ENCODE results near the gene CACNA1F. TPM values are rescaled to one million over a fixed set of nuclear protein-coding genes. Genes with fewer than 3 reads are reported as not detected.

Gene CACNA1F
- total and polyA plus RNA-seq, 2 experiments from 2014 or later = 0.02 to 0.45 TPM

GRCh38 chrX:49157194-49157593 is 75.9 kb downstream of the CACNA1F start:
- TF ChIP-seq CTCF (IDR thresholded peaks at IDR 0.05; ENCODE audit: low read depth, low read length) = no peak
- Histone ChIP-seq H3K27ac (no peak overlapping the region), H3K4me1 (ENCODE audit: low read depth) (no peaks in the 10 kb centered on the region), H3K9me3 (ENCODE audit: low read depth) (no peaks in the 10 kb centered on the region), H3K27me3 (no peaks in the 10 kb centered on the region), H3K4me3 (no peak overlapping the region), H3K36me3 (no peaks in the 10 kb centered on the region)
- no peak for DNase-seq (ENCODE audit: low read depth in 1 of 2, low spot score in 1 of 2)

- Histone ChIP-seq H3K4me3 (peak overlapping the region; percentile 35), H3K27me3 (no peaks in the 10 kb centered on the region), H3K9me3 (ENCODE audit: low read depth) (no peaks in the 10 kb centered on the region), H3K27ac (peak overlapping the region; percentile 98), H3K36me3 (no peaks in the 10 kb centered on the region), H3K4me1 (ENCODE audit: low read depth) (no peaks in the 10 kb centered on the region)
- peak; percentile 62 for TF ChIP-seq CTCF (IDR thresholded peaks at IDR 0.05; ENCODE audit: low read depth, low read length)
- peak; percentile 89 to 93 for DNase-seq (ENCODE audit: low read depth in 1 of 2, low spot score in 1 of 2)
Observed at GRCh38 chrX:49155900-49156837, 77.0 kb downstream of the CACNA1F start.

- H3K27ac ChIP-seq = peak overlapping the region; percentile 98
- peak overlapping the region; percentile 35 for H3K4me3 ChIP-seq
- DNase-seq (ENCODE audit: low read depth in 1 of 2, low spot score in 1 of 2) = peak; percentile 52 to 80
Observed at GRCh38 chrX:49155243-49155899, 77.8 kb downstream of the CACNA1F start.

More at GRCh38 chrX:49155243-49155899, 77.8 kb downstream of the CACNA1F start:
- Histone ChIP-seq H3K4me1 (ENCODE audit: low read depth) (no peaks in the 10 kb centered on the region), H3K27me3 (no peaks in the 10 kb centered on the region), H3K9me3 (ENCODE audit: low read depth) (no peaks in the 10 kb centered on the region), H3K36me3 (no peaks in the 10 kb centered on the region)
- no peak for TF ChIP-seq CTCF (IDR thresholded peaks at IDR 0.05; ENCODE audit: low read depth, low read length)

Other genes with a start within 250 kb of the CACNA1F start
- 34.7 and 67.3 TPM in 2 replicates for gene GRIPAP1, start 231.1 kb downstream of the CACNA1F start, total RNA-seq
- 44.8 and 65.4 TPM in 2 replicates for gene GRIPAP1, start 231.1 kb downstream of the CACNA1F start, polyA plus RNA-seq
- gene TFE3, start 190.0 kb downstream of the CACNA1F start, total RNA-seq = 30.0 and 55.0 TPM in 2 replicates
- 32.1 and 40.9 TPM in 2 replicates for gene TFE3, start 190.0 kb downstream of the CACNA1F start, polyA plus RNA-seq
- 6.2 and 7.8 TPM in 2 replicates for gene CCDC120, start 174.3 kb downstream of the CACNA1F start, total RNA-seq
- gene CCDC120, start 174.3 kb downstream of the CACNA1F start, polyA plus RNA-seq = 5.4 and 10.8 TPM in 2 replicates
- gene PRAF2, start 159.3 kb downstream of the CACNA1F start, total RNA-seq = 22.9 and 30.3 TPM in 2 replicates
- gene PRAF2, start 159.3 kb downstream of the CACNA1F start, polyA plus RNA-seq = 56.2 and 76.7 TPM in 2 replicates
- 51.4 and 54.6 TPM in 2 replicates for gene WDR45, start 153.5 kb downstream of the CACNA1F start, total RNA-seq
- gene WDR45, start 153.5 kb downstream of the CACNA1F start, polyA plus RNA-seq = 58.6 and 62.3 TPM in 2 replicates
- gene GPKOW, start 109.6 kb downstream of the CACNA1F start, total RNA-seq = 37.3 and 38.4 TPM in 2 replicates
- gene GPKOW, start 109.6 kb downstream of the CACNA1F start, polyA plus RNA-seq = 23.2 and 28.7 TPM in 2 replicates
- gene MAGIX, start 70.6 kb downstream of the CACNA1F start, total RNA-seq = 2.0 and 6.8 TPM in 2 replicates
- 3.2 and 10.0 TPM in 2 replicates for gene MAGIX, start 70.6 kb downstream of the CACNA1F start, polyA plus RNA-seq
- 8.3 and 12.4 TPM in 2 replicates for gene PLP2, start 61.4 kb downstream of the CACNA1F start, total RNA-seq
- gene PLP2, start 61.4 kb downstream of the CACNA1F start, polyA plus RNA-seq = 34.6 and 41.2 TPM in 2 replicates
- gene PRICKLE3, start 47.0 kb downstream of the CACNA1F start, total RNA-seq = 10.5 and 16.5 TPM in 2 replicates
- gene PRICKLE3, start 47.0 kb downstream of the CACNA1F start, polyA plus RNA-seq = 8.1 and 10.9 TPM in 2 replicates
- 0.45 and 1.8 TPM in 2 replicates for gene SYP, start 33.1 kb downstream of the CACNA1F start, total RNA-seq
- gene SYP, start 33.1 kb downstream of the CACNA1F start, polyA plus RNA-seq = 1.1 and 1.3 TPM in 2 replicates
- 18.3 and 21.2 TPM in 2 replicates for gene CCDC22, start 2.1 kb upstream of the CACNA1F start, total RNA-seq
- gene CCDC22, start 2.1 kb upstream of the CACNA1F start, polyA plus RNA-seq = 16.1 and 18.9 TPM in 2 replicates
- gene FOXP3, start 31.4 kb upstream of the CACNA1F start, total RNA-seq = 0.07 and 0.18 TPM in 2 replicates
- 0.59 TPM in 1 of 2 replicates, not detected in the other for gene FOXP3, start 31.4 kb upstream of the CACNA1F start, polyA plus RNA-seq
- gene PPP1R3F, start 36.5 kb upstream of the CACNA1F start, total RNA-seq = 32.6 and 36.0 TPM in 2 replicates
- 24.4 and 28.3 TPM in 2 replicates for gene PPP1R3F, start 36.5 kb upstream of the CACNA1F start, polyA plus RNA-seq
- not detected in 2 replicates for gene GAGE10, start 70.3 kb upstream of the CACNA1F start, total RNA-seq
- 1.0 TPM in 1 of 2 replicates, not detected in the other for gene GAGE10, start 70.3 kb upstream of the CACNA1F start, polyA plus RNA-seq
- not detected in 2 replicates for gene GAGE12J, start 88.7 kb upstream of the CACNA1F start, total RNA-seq
- not detected in 2 replicates for gene GAGE12J, start 88.7 kb upstream of the CACNA1F start, polyA plus RNA-seq
- gene GAGE13, start 98.2 kb upstream of the CACNA1F start, total RNA-seq = not detected in 2 replicates
- 0.38 TPM in 1 of 2 replicates, not detected in the other for gene GAGE13, start 98.2 kb upstream of the CACNA1F start, polyA plus RNA-seq